Brain microvascular endothelial cell (primary cell): ENCODE results near the gene KIAA1217.
"Not testable (repeated sequence)": the region's sequence is repeated elsewhere in the genome, so short reads cannot be mapped to it uniquely, and the experiment has no call there.

Experiments
- DNase-seq: peaks from one replicate; pipeline ENCODE4 v3.0.0-alpha.2; 2020
- H3K27ac ChIP-seq: fragments of 250-450 bp; sonication (Bioruptor Pico); 2 replicates; pipeline ENCODE4 v1.5.1; 2020; ENCODE audit warnings: mild to moderate bottlenecking, moderate library complexity
- H3K27me3 ChIP-seq: fragments of 250-450 bp; sonication (Bioruptor Pico); replicated peaks from 2 replicates; pipeline ENCODE4 v1.5.1; 2020; ENCODE audit warnings: mild to moderate bottlenecking
- H3K36me3 ChIP-seq: fragments of 250-450 bp; sonication (Bioruptor Pico); replicated peaks from 2 replicates; pipeline ENCODE4 v1.5.1; 2020; ENCODE audit warnings: mild to moderate bottlenecking
- H3K4me3 ChIP-seq: 2 replicates; pipeline ENCODE4 v1.5.1; 2011; ENCODE audit warnings: low read depth, mild to moderate bottlenecking, control low read depth, low read length, moderate library complexity
- in situ Hi-C: cut with HindIII; loops from 2 replicates; pipeline ENCODE4 v1.10.0; 2017; ENCODE audit warnings: low sequenced_read_pairs, low pct_ligation_motif_present
- TF ChIP-seq, protein P1 (sequence below): IDR thresholded peaks from 2 replicates; pipeline ENCODE4 v1.5.1; 2011; ENCODE audit warnings: low read depth, mild to moderate bottlenecking, moderate library complexity, low read length, control low read depth, inconsistent platforms; ENCODE audit errors: missing control alignments

KIAA1217 gene

DNA sequence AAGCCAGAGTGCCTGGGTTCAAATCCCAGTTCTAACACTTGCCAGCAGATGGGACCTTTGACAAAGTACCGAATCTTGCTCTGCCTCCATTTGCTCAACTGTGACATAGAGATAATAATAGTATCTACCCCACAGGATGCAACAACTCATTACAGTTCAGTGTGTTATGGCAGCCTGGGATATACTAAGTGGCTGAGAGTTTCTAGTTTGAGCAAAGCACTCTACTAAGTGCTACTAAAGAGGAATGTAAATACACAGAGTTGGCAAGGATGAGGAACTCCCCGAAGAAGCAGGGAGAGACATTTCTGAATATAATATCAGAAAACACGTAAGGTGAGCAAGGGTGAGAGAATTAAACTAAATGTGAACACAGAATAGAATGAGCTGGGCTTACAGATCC, 271.5 kb downstream of the KIAA1217 start:
- no peak overlapping the region for H3K27ac ChIP-seq
- H3K36me3 ChIP-seq: peaks cover 2% of the 10 kb centered on the region
- DNase-seq: no peak
- in situ Hi-C loops: no loop called here
- H3K4me3 ChIP-seq: no peak overlapping the region
- H3K27me3 ChIP-seq: no peaks in the 10 kb centered on the region
- TF ChIP-seq, protein P1, sequence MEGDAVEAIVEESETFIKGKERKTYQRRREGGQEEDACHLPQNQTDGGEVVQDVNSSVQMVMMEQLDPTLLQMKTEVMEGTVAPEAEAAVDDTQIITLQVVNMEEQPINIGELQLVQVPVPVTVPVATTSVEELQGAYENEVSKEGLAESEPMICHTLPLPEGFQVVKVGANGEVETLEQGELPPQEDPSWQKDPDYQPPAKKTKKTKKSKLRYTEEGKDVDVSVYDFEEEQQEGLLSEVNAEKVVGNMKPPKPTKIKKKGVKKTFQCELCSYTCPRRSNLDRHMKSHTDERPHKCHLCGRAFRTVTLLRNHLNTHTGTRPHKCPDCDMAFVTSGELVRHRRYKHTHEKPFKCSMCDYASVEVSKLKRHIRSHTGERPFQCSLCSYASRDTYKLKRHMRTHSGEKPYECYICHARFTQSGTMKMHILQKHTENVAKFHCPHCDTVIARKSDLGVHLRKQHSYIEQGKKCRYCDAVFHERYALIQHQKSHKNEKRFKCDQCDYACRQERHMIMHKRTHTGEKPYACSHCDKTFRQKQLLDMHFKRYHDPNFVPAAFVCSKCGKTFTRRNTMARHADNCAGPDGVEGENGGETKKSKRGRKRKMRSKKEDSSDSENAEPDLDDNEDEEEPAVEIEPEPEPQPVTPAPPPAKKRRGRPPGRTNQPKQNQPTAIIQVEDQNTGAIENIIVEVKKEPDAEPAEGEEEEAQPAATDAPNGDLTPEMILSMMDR: no peak

DNA sequence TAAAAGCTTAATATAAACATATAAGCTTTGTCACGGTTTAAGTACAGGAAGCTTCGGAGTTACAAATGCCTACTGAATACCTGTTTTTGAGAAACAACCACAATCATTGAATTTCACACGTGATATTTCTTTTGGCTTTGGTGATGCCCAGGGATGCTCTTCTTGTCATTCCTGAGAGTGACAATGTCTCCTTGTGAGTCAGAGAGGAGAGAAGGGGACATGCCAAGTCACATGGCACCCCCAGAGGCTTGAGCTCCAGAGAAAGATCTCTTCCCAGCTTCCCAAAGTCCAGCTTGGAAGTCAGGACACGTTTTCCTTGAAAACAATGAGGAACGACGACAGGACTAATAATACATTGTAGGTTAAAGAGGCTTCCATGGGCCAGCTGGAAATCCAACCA, 272.3 kb downstream of the KIAA1217 start:
- no peak for DNase-seq
- Histone ChIP-seq H3K27ac (no peak overlapping the region), H3K36me3 (peaks cover 3% of the 10 kb centered on the region), H3K27me3 (no peaks in the 10 kb centered on the region), H3K4me3 (no peak overlapping the region)
- in situ Hi-C loops: no loop called here
- TF ChIP-seq, protein P1: no peak

DNA sequence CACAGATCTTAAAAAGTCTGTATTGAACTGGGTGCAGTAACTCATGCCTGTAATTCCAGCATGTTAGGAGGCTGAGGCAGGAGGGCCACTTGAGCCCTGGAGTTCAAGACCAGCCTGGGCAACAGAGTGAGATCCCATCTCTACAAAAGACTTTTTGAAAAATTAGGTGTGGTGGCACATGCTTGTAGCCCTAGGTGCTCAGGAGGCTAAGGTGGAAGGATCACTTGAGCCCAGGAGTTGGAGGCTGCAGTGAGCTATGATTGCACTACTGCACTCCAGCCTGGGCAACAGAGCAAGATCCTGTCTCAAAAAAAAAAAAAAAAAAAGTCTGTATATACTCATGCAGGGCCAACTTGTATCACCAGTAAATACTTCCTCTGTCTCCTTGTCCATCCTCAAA, 273.8 kb downstream of the KIAA1217 start:
- H3K27ac ChIP-seq, H3K36me3 ChIP-seq, in situ Hi-C loops, DNase-seq, H3K27me3 ChIP-seq, H3K4me3 ChIP-seq: not testable (repeated sequence)

DNA sequence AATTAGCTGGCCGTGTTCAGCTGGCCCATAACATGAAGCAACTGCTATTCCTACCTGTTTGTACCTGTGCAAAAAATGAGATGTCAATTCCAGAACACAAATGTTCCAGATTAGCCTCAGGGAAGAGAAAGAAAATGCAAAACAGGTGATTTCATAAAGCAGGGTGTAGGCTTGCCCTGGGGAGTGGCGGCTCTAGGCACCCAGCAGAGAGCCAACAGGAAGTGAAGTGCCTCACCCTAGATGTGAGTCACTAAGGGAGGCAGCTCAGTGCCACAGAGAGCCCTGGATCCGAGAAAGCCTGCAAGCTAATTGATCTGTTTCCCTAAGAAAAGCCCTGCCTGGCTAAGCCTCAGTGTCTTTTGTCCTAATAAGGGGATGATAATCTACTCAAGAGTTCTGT, 274.8 kb downstream of the KIAA1217 start:
- in situ Hi-C loops: no loop called here
- TF ChIP-seq, protein P1: no peak
- H3K27ac ChIP-seq: no peak overlapping the region
- H3K36me3 ChIP-seq: peaks cover 3% of the 10 kb centered on the region
- no peaks in the 10 kb centered on the region for H3K27me3 ChIP-seq
- peak; percentile 21 for DNase-seq
- no peak overlapping the region for H3K4me3 ChIP-seq

DNA sequence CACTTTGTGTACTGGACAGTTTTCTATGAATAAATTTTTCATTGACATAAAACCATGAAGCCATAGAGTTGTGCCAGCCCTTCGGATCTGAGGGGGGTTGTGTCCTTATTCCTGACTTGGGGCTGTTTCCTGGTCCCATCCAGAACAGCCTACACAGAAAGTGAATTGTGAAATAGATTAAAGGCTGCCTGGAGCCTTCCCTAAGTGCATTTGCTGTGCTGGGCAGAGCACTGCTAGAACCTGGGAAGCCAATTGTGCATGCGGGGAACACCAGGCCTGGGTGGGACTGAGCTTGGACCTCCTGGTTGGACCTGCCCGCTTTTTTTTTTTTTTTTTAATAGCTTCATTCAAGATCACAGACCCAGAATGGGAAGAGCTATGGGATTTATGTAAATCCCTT, 275.8 kb downstream of the KIAA1217 start:
- no peaks in the 10 kb centered on the region for H3K27me3 ChIP-seq
- DNase-seq: no peak
- in situ Hi-C loops: no loop called here
- TF ChIP-seq, protein P1: no peak
- no peak overlapping the region for H3K27ac ChIP-seq
- peaks cover 3% of the 10 kb centered on the region for H3K36me3 ChIP-seq
- no peak overlapping the region for H3K4me3 ChIP-seq

DNA sequence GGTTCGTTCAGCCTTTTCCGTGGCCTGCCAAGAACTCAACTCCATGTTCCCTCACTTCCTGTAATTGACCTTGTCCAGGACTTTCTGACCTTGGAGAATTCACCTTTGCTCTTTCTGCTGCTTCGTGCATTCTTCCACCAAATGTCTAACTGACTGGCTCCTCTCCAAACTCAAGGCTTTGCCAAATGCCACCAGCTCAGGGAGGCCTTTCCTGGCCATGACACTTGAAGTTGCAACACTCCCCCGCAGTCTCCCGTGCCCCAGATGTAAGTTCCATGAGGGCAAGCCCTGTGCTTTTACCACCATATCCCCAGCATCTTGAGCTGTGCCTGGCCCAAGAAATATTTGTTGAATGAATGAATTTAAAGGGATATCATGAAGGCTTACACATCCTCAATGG, 276.4 kb downstream of the KIAA1217 start:
- Histone ChIP-seq H3K36me3 (peaks cover 3% of the 10 kb centered on the region), H3K27me3 (no peaks in the 10 kb centered on the region), H3K27ac (no peak overlapping the region), H3K4me3 (no peak overlapping the region)
- no peak for DNase-seq
- in situ Hi-C loops: no loop called here
- TF ChIP-seq, protein P1: no peak
